GM21825 (cell line): ENCODE data around the gene NAAA.
"Not testable (repeated sequence)": the region's sequence is repeated elsewhere in the genome, so short reads cannot be mapped to it uniquely, and the experiment has no call there.

ENCODE experiments used
- ATAC-seq: cut with Tn5 transposase; IDR thresholded peaks from one replicate; pipeline ENCODE4 v1.9.1; 2021; ENCODE audit warnings: mild to moderate bottlenecking, moderate library complexity; ENCODE audit not compliant: unreplicated experiment

Gene NAAA

GRCh38 chr4:75920327-75920726 is 20.5 kb downstream of the NAAA start:
- ATAC-seq: no peak

- ATAC-seq: no peak
Measured at GRCh38 chr4:75919920-75920319, 20.9 kb downstream of the NAAA start.

GRCh38 chr4:75916091-75916661 is 24.6 kb downstream of the NAAA start:
- ATAC-seq: no peak

- no peak for ATAC-seq
Measured at GRCh38 chr4:75912968-75913367, 27.8 kb downstream of the NAAA start.

- not testable (repeated sequence) for ATAC-seq
Measured at GRCh38 chr4:75910831-75911230, 30.0 kb downstream of the NAAA start.

GRCh38 chr4:75909405-75909804 is 31.4 kb downstream of the NAAA start:
- ATAC-seq: no peak

- ATAC-seq: no peak
Measured at GRCh38 chr4:75908555-75908954, 32.3 kb downstream of the NAAA start.

- no peak for ATAC-seq
Measured at GRCh38 chr4:75907966-75908365, 32.8 kb downstream of the NAAA start.

- no peak for ATAC-seq
Measured at GRCh38 chr4:75904076-75904475, 36.7 kb downstream of the NAAA start.

- ATAC-seq: no peak
Measured at GRCh38 chr4:75902352-75902751, 38.5 kb downstream of the NAAA start, which contains the start of gene PPEF2. Gene PPEF2, minus strand, starts transcription at chr4:75902452. Its CDS starts 6,127 bp downstream, at chr4:75896325.

GRCh38 chr4:75898536-75898935 is 42.3 kb downstream of the NAAA start:
- ATAC-seq: no peak

GRCh38 chr4:75895744-75896314 is 45.0 kb downstream of the NAAA start:
- ATAC-seq: no peak

GRCh38 chr4:75892508-75892907 is 48.3 kb downstream of the NAAA start:
- no peak for ATAC-seq

GRCh38 chr4:75891611-75892010 is 49.2 kb downstream of the NAAA start:
- ATAC-seq: no peak

- no peak for ATAC-seq
Measured at GRCh38 chr4:75889537-75890199, 51.1 kb downstream of the NAAA start.

GRCh38 chr4:75886104-75886503 is 54.7 kb downstream of the NAAA start:
- no peak for ATAC-seq

GRCh38 chr4:75881476-75881875 is 59.3 kb downstream of the NAAA start:
- no peak for ATAC-seq

GRCh38 chr4:75880278-75880677 is 60.5 kb downstream of the NAAA start:
- no peak for ATAC-seq

- no peak for ATAC-seq
Measured at GRCh38 chr4:75878246-75878756, 62.5 kb downstream of the NAAA start.

GRCh38 chr4:75876218-75876617 is 64.6 kb downstream of the NAAA start:
- no peak for ATAC-seq

- no peak for ATAC-seq
Measured at GRCh38 chr4:75869100-75869499, 71.7 kb downstream of the NAAA start.

GRCh38 chr4:75867130-75867529 is 73.7 kb downstream of the NAAA start:
- ATAC-seq: no peak
